A673 (cell line): ENCODE results near the gene SPATA31C1. TPM values are rescaled to one million over a fixed set of nuclear protein-coding genes. Genes with fewer than 3 reads are reported as not detected.

Experiments used
- BruUV-seq: library from RNA; stranded (reverse); fragments of 400-500 nt; replicated peaks from 2 replicates; lab custom pipeline; 2021; lab: Mats Ljungman, UMichigan
- CTCF ChIA-PET: fragments of 300-600 bp; sonication (Branson Sonifier 250); formaldehyde crosslinking; loops from one replicate; lab custom pipeline; 2022; ENCODE audit warnings: antibody characterized with exemption; lab: Charles Lee
- POLR2A ChIA-PET: fragments of 300-600 bp; sonication (Branson Sonifier 250); formaldehyde crosslinking; loops from one replicate; lab custom pipeline; 2022; ENCODE audit warnings: antibody characterized with exemption; ENCODE audit not compliant: low non-redundant PET; lab: Charles Lee
- DNase-seq: peaks from one replicate; pipeline ENCODE4 v3.0.0-alpha.2; 2015; ENCODE audit warnings: low spot score
- H3K27ac ChIP-seq: fragments of 200-600 bp; sonication (generic); 2 replicates; pipeline ENCODE4 v1.5.1; 2016; ENCODE audit warnings: mixed run types, low read depth, mild to moderate bottlenecking, mixed read lengths, antibody characterized with exemption, low read length; ENCODE audit not compliant: poor library complexity, severe bottlenecking
- H3K27me3 ChIP-seq: fragments of 200-600 bp; sonication (generic); replicated peaks from 2 replicates; pipeline ENCODE4 v1.6.1; 2017; ENCODE audit warnings: mixed run types, low read depth, mild to moderate bottlenecking, mixed read lengths, antibody characterized with exemption, low read length; ENCODE audit not compliant: insufficient read depth, poor library complexity
- H3K36me3 ChIP-seq: fragments of 200-600 bp; sonication (generic); 2 replicates; pipeline ENCODE4 v1.6.1; 2016; ENCODE audit warnings: mixed run types, mild to moderate bottlenecking, mixed read lengths, antibody characterized with exemption, low read length; ENCODE audit not compliant: insufficient read depth, poor library complexity, severe bottlenecking
- H3K4me1 ChIP-seq: fragments of 200-600 bp; sonication (generic); 2 replicates; pipeline ENCODE4 v1.6.1; 2017; ENCODE audit warnings: mixed run types, mild to moderate bottlenecking, mixed read lengths, antibody characterized with exemption, low read length; ENCODE audit not compliant: insufficient read depth, poor library complexity, severe bottlenecking
- H3K4me3 ChIP-seq: fragments of 200-600 bp; sonication (generic); 2 replicates; pipeline ENCODE4 v1.5.1; 2016; ENCODE audit warnings: low read depth, mixed run types, mild to moderate bottlenecking, mixed read lengths, low read length; ENCODE audit not compliant: poor library complexity, severe bottlenecking
- H3K9me3 ChIP-seq: fragments of 200-600 bp; sonication (generic); 2 replicates; pipeline ENCODE4 v1.6.1; 2016; ENCODE audit warnings: mixed run types, low read depth, mild to moderate bottlenecking, mixed read lengths, antibody characterized with exemption, low read length; ENCODE audit not compliant: poor library complexity, severe bottlenecking
- CTCF ChIP-seq: fragments of 300-800, 200-600 bp; sonication (generic); conservative IDR thresholded peaks from 2 replicates; pipeline ENCODE4 v1.5.1; 2017; ENCODE audit warnings: low read depth, mild to moderate bottlenecking, antibody characterized with exemption, low read length, moderate library complexity, mixed read lengths
- EZH2 ChIP-seq: fragments of 200-600 bp; sonication (generic); IDR thresholded peaks from 2 replicates; pipeline ENCODE4 v1.6.1; 2017; ENCODE audit warnings: borderline replicate concordance, low read depth, mild to moderate bottlenecking, mixed read lengths, antibody characterized with exemption, low read length; ENCODE audit not compliant: poor library complexity, severe bottlenecking
- intact Hi-C: fragments of 100-400 bp; cut with micrococcal nuclease; formaldehyde crosslinking; loops from one replicate; pipeline ENCODE4 v1.10.0; 2022; ENCODE audit not compliant: unreplicated experiment
- total RNA-seq: library from RNA; stranded (reverse); gene quantifications from 2 replicates; pipeline ENCODE4 v1.2.3, GENCODE V29; 2021

SPATA31C1 gene
- total RNA-seq, 1 experiment from 2014 or later: not detected

- no peaks in the 10 kb centered on the region for H3K9me3 ChIP-seq
- no peaks in the 10 kb centered on the region for H3K27me3 ChIP-seq
- H3K36me3 ChIP-seq: no peaks in the 10 kb centered on the region
- ChIA-PET POLR2A (no interaction called here), CTCF (no interaction called here)
- no peak for DNase-seq
- H3K27ac ChIP-seq: no peak overlapping the region
- H3K4me3 ChIP-seq: no peak overlapping the region
- BruUV-seq: no TSS peak
- no peak for TF ChIP-seq CTCF
- TF ChIP-seq EZH2: no peak
- intact Hi-C loops: no loop called here
- no peaks in the 10 kb centered on the region for H3K4me1 ChIP-seq
Observed at GRCh38 chr9:87890837-87891236, 26.9 kb upstream of the SPATA31C1 start.

GRCh38 chr9:87891754-87892153 lies 26.0 kb upstream of the SPATA31C1 start:
- H3K9me3 ChIP-seq: no peaks in the 10 kb centered on the region
- POLR2A ChIA-PET: no interaction called here
- H3K27me3 ChIP-seq: no peaks in the 10 kb centered on the region
- H3K36me3 ChIP-seq: no peaks in the 10 kb centered on the region
- DNase-seq: no peak
- no peak overlapping the region for H3K4me3 ChIP-seq
- TF ChIP-seq CTCF: no peak
- TF ChIP-seq EZH2: no peak
- H3K27ac ChIP-seq: no peak overlapping the region
- intact Hi-C loops: no loop called here
- CTCF ChIA-PET: no interaction called here
- BruUV-seq: no TSS peak
- no peaks in the 10 kb centered on the region for H3K4me1 ChIP-seq

GRCh38 chr9:87892956-87893355 lies 24.8 kb upstream of the SPATA31C1 start:
- no peak for DNase-seq
- ChIA-PET CTCF (no interaction called here), POLR2A (no interaction called here)
- TF ChIP-seq EZH2 (no peak), CTCF (no peak)
- H3K9me3 ChIP-seq: no peaks in the 10 kb centered on the region
- H3K27me3 ChIP-seq: no peaks in the 10 kb centered on the region
- H3K4me3 ChIP-seq: no peak overlapping the region
- H3K36me3 ChIP-seq: no peaks in the 10 kb centered on the region
- intact Hi-C loops: no loop called here
- H3K4me1 ChIP-seq: no peaks in the 10 kb centered on the region
- BruUV-seq: no TSS peak
- H3K27ac ChIP-seq: no peak overlapping the region
